Measurements from ENCODE around the gene GAREM1.

- TF ChIP-seq USF2 (IDR thresholded peaks at IDR 0.05; ENCODE audit: borderline replicate concordance, low read depth, low read length) = no peak
- no peak for TF ChIP-seq MXI1 (IDR thresholded peaks at IDR 0.05; ENCODE audit: low read depth, low read length)
- TF ChIP-seq POLR2AphosphoS5 (IDR thresholded peaks at IDR 0.05; ENCODE audit: low read depth, low read length) = no peak
- TF ChIP-seq CTCF (IDR thresholded peaks at IDR 0.05) = no peak
- TF ChIP-seq REST (IDR thresholded peaks at IDR 0.05; ENCODE audit: low read depth, low read length) = no peak
- no peak for TF ChIP-seq RAD21 (IDR thresholded peaks at IDR 0.05; ENCODE audit: low read length)
- TF ChIP-seq TEAD4 (IDR thresholded peaks at IDR 0.05; ENCODE audit: borderline replicate concordance, insufficient read depth) = no peak
- no peak for TF ChIP-seq RFX5 (IDR thresholded peaks at IDR 0.05; ENCODE audit: low read length)
- TF ChIP-seq YY1 (IDR thresholded peaks at IDR 0.05; ENCODE audit: low read depth) = no peak
- no peak for TF ChIP-seq EP300 (IDR thresholded peaks at IDR 0.05; ENCODE audit: borderline replicate concordance in 1 of 2, low read depth in 1 of 2, low read length in 1 of 2)
Measured at GRCh38 chr18:32422978-32423740, 47.5 kb downstream of the GAREM1 start.
